ENCODE data around the gene ARSB.

Gene ARSB

DNA sequence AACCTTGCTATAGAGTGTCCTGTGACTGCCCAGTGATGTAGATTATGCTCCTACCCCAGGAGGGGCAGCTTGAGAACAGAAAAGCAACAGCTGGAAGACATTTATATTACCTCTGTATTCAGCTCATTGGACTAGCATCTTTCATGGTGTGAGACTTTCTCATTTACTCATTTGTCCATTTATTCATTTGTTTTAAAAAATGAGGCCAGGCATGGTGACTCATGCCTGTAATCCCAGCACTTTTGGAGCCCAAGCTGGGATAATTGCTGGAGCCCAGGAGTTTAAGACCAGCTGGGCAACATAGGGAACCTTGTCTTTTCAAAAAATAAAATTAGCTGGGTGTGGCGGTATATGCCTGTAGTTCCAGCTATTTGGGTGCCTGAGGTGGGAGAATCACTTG, 206.6 kb downstream of the ARSB start:
- Histone ChIP-seq H3K9me3 (ENCODE audit: control extremely low read depth in 1 of 5, control insufficient read depth in 4 of 5, insufficient read depth in 2 of 5, low read depth in 1 of 5, low read length in 4 of 5) (peaks cover 0 to 3% (median 0%) of the 10 kb centered on the region in 5 experiments), H3K4me1 (ENCODE audit: control extremely low read depth in 1 of 4, control insufficient read depth in 4 of 4, insufficient read depth in 4 of 4, low read length in 3 of 4) (no peaks in the 10 kb centered on the region), H3K36me3 (ENCODE audit: control insufficient read depth in 4 of 4, insufficient read depth in 4 of 4, low read length in 3 of 4) (peaks cover 0 to 32% (median 17%) of the 10 kb centered on the region in 4 experiments), H3K27ac (ENCODE audit: insufficient read depth in 1 of 2, low read depth in 1 of 2, low read length in 2 of 2, poor library complexity in 1 of 2, severe bottlenecking in 2 of 2) (no peak overlapping the region), H3K27me3 (replicated peaks in 2 of 5; ENCODE audit: control insufficient read depth in 4 of 5, insufficient read depth in 5 of 5, low read length in 4 of 5) (no peaks in the 10 kb centered on the region), H3K4me3 (ENCODE audit: control insufficient read depth in 1 of 7, extremely low read depth in 1 of 7, insufficient read depth in 4 of 7, low read depth in 2 of 7, low read length in 6 of 7) (no peak overlapping the region)
- ChIA-PET POLR2A (no interaction called here), CTCF (interaction anchor here (0.6 kb wide), 1 partner anchor 134 kb away, joined by 3 read pairs; no protein-coding TSS in a partner anchor)
- 100% methylated on average over 1 of the region's 1 CpG for WGBS (ENCODE audit: insufficient coverage)
- DNase-seq = no peak

DNA sequence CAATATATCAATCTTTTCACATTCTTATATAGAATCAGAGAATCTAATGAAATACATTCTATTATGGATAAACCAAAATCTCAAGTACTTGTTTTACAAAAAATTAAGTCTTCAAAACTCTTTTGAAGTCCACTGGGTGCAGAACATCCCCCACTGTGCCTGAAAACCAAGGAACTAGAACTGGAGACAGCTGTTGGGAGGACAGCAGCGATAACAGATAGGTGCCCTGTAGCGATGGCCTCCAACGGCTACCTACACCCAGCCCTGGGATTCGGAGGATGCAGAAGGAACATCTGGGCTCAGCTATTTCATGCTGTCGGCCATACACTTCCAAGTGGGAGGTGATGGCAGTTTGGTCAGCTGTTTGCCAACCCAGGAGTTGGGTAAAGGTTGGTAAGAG, 207.2 kb downstream of the ARSB start:
- ChIA-PET POLR2A (no interaction called here), CTCF (interaction anchor here (1.1 kb wide), 1 partner anchor 130 kb away, joined by 3 read pairs; no protein-coding TSS in a partner anchor)
- H3K36me3 ChIP-seq (ENCODE audit: control insufficient read depth in 4 of 4, insufficient read depth in 4 of 4, low read length in 3 of 4) = peaks cover 0 to 33% (median 17%) of the 10 kb centered on the region in 4 experiments
- 100% methylated on average over 4 of the region's 5 CpGs for WGBS (ENCODE audit: insufficient coverage)
- no peaks in the 10 kb centered on the region for H3K27me3 ChIP-seq (replicated peaks in 2 of 5; ENCODE audit: control insufficient read depth in 4 of 5, insufficient read depth in 5 of 5, low read length in 4 of 5)
- H3K9me3 ChIP-seq (ENCODE audit: control extremely low read depth in 1 of 5, control insufficient read depth in 4 of 5, insufficient read depth in 2 of 5, low read depth in 1 of 5, low read length in 4 of 5) = peaks cover 0 to 3% (median 0%) of the 10 kb centered on the region in 5 experiments
- no peak overlapping the region for H3K27ac ChIP-seq (ENCODE audit: insufficient read depth in 1 of 2, low read depth in 1 of 2, low read length in 2 of 2, poor library complexity in 1 of 2, severe bottlenecking in 2 of 2)
- DNase-seq = no peak
- H3K4me3 ChIP-seq (ENCODE audit: control insufficient read depth in 1 of 7, extremely low read depth in 1 of 7, insufficient read depth in 4 of 7, low read depth in 2 of 7, low read length in 6 of 7) = no peak overlapping the region
- no peaks in the 10 kb centered on the region for H3K4me1 ChIP-seq (ENCODE audit: control extremely low read depth in 1 of 4, control insufficient read depth in 4 of 4, insufficient read depth in 4 of 4, low read length in 3 of 4)

DNA sequence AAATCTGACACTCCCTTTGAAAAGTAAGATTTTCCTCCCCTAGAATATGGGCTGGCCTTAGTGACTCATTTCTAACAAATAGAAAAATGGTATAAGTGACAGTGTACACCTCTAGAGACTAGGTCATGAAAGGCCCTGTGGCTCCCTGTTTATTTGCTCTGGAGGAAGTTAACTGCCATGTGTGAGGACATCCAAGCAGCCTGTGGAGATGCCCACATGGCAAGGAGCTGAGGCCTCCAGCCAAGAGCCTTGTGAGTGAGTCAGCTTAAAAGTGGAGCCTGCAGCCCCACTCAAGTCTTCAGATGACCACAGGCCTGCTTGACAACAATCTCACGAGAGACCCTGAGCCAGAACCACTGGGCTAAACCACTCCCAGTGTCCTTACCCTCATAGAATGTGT, 208.5 kb downstream of the ARSB start:
- ChIA-PET CTCF (interaction anchor here (0.6 to 1.0 kb wide), 2 partner anchors 13 to 82 kb away, joined by 3 read pairs; no protein-coding TSS in a partner anchor), POLR2A (no interaction called here)
- Histone ChIP-seq H3K9me3 (ENCODE audit: control extremely low read depth in 1 of 5, control insufficient read depth in 4 of 5, insufficient read depth in 2 of 5, low read depth in 1 of 5, low read length in 4 of 5) (peaks cover 0 to 3% (median 0%) of the 10 kb centered on the region in 5 experiments), H3K36me3 (ENCODE audit: control insufficient read depth in 4 of 4, insufficient read depth in 4 of 4, low read length in 3 of 4) (peaks cover 0 to 32% (median 17%) of the 10 kb centered on the region in 4 experiments), H3K4me1 (ENCODE audit: control extremely low read depth in 1 of 4, control insufficient read depth in 4 of 4, insufficient read depth in 4 of 4, low read length in 3 of 4) (peaks cover 3 to 9% (median 7%) of the 10 kb centered on the region in 4 experiments), H3K4me3 (ENCODE audit: control insufficient read depth in 1 of 7, extremely low read depth in 1 of 7, insufficient read depth in 4 of 7, low read depth in 2 of 7, low read length in 6 of 7) (no peak overlapping the region), H3K27me3 (replicated peaks in 2 of 5; ENCODE audit: control insufficient read depth in 4 of 5, insufficient read depth in 5 of 5, low read length in 4 of 5) (no peaks in the 10 kb centered on the region), H3K27ac (ENCODE audit: insufficient read depth in 1 of 2, low read depth in 1 of 2, low read length in 2 of 2, poor library complexity in 1 of 2, severe bottlenecking in 2 of 2) (no peak overlapping the region)
- WGBS (ENCODE audit: insufficient coverage) = no CpG with 5 or more reads among the region's 1 CpG
- DNase-seq = no peak

GRCh38 chr5:78773655-78774054, 211.5 kb downstream of the ARSB start:
- no peak for DNase-seq
- 96% methylated on average over 6 of the region's 8 CpGs for WGBS (ENCODE audit: insufficient coverage)
- Histone ChIP-seq H3K4me1 (ENCODE audit: control extremely low read depth in 1 of 4, control insufficient read depth in 4 of 4, insufficient read depth in 4 of 4, low read length in 3 of 4) (peaks cover 8 to 12% (median 9%) of the 10 kb centered on the region in 4 experiments), H3K27ac (ENCODE audit: insufficient read depth in 1 of 2, low read depth in 1 of 2, low read length in 2 of 2, poor library complexity in 1 of 2, severe bottlenecking in 2 of 2) (no peak overlapping the region), H3K9me3 (ENCODE audit: control extremely low read depth in 1 of 5, control insufficient read depth in 4 of 5, insufficient read depth in 2 of 5, low read depth in 1 of 5, low read length in 4 of 5) (peaks cover 0 to 3% (median 0%) of the 10 kb centered on the region in 5 experiments), H3K36me3 (ENCODE audit: control insufficient read depth in 4 of 4, insufficient read depth in 4 of 4, low read length in 3 of 4) (peaks cover 0 to 9% (median 5%) of the 10 kb centered on the region in 4 experiments), H3K4me3 (ENCODE audit: control insufficient read depth in 1 of 7, extremely low read depth in 1 of 7, insufficient read depth in 4 of 7, low read depth in 2 of 7, low read length in 6 of 7) (no peak overlapping the region), H3K27me3 (replicated peaks in 2 of 5; ENCODE audit: control insufficient read depth in 4 of 5, insufficient read depth in 5 of 5, low read length in 4 of 5) (no peaks in the 10 kb centered on the region)
- CTCF ChIA-PET = no interaction called here
- POLR2A ChIA-PET = no interaction called here

GRCh38 chr5:78771260-78772205, 213.6 kb downstream of the ARSB start:
- Histone ChIP-seq H3K4me3 (ENCODE audit: control insufficient read depth in 1 of 7, extremely low read depth in 1 of 7, insufficient read depth in 4 of 7, low read depth in 2 of 7, low read length in 6 of 7) (no peak overlapping the region), H3K9me3 (ENCODE audit: control extremely low read depth in 1 of 5, control insufficient read depth in 4 of 5, insufficient read depth in 2 of 5, low read depth in 1 of 5, low read length in 4 of 5) (peaks cover 0 to under 1% (median 0%) of the 10 kb centered on the region in 5 experiments), H3K27ac (ENCODE audit: insufficient read depth in 1 of 2, low read depth in 1 of 2, low read length in 2 of 2, poor library complexity in 1 of 2, severe bottlenecking in 2 of 2) (peak overlapping the region in 1 of 2 experiments; percentile 67), H3K4me1 (ENCODE audit: control extremely low read depth in 1 of 4, control insufficient read depth in 4 of 4, insufficient read depth in 4 of 4, low read length in 3 of 4) (peaks cover 8 to 12% (median 9%) of the 10 kb centered on the region in 4 experiments), H3K36me3 (ENCODE audit: control insufficient read depth in 4 of 4, insufficient read depth in 4 of 4, low read length in 3 of 4) (peaks cover 0 to 3% (median 1%) of the 10 kb centered on the region in 4 experiments), H3K27me3 (replicated peaks in 2 of 5; ENCODE audit: control insufficient read depth in 4 of 5, insufficient read depth in 5 of 5, low read length in 4 of 5) (no peaks in the 10 kb centered on the region)
- CTCF ChIA-PET = no interaction called here
- peak; percentile 24 to 85 (median 74) for DNase-seq
- POLR2A ChIA-PET = no interaction called here
- WGBS (ENCODE audit: insufficient coverage) = 14% methylated on average over 11 of the region's 13 CpGs

DNA sequence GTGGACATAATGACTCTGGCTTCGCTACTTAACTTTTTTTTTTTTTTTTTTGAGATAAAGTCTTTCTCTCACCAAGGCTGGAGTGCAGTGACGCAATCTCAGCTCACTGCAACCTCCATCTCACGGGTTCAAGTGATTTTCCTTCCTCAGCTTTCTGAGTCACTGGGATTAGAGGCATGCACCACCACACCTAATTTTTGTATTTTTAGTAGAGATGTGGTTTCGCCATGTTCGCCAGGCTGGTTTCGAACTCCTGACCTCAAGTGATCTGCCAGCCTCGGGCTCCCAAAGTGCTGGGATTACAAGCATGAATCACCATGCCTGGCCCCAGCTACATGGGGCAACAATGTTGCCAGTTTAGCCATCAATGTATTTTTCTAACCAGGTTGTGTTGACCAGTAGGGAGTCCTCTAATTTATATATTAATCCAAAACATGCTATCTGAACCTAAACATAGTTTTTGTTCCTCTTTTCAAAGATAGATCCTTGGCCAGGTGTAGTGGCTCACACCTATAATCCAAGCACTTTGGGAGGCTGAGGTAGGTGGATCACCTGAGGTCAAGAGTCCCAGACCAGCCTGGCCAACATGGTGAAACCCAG, 216.2 kb downstream of the ARSB start:
- DNase-seq = no peak
- H3K27ac ChIP-seq (ENCODE audit: insufficient read depth in 1 of 2, low read depth in 1 of 2, low read length in 2 of 2, poor library complexity in 1 of 2, severe bottlenecking in 2 of 2) = no peak overlapping the region
- 81% methylated on average over 4 of the region's 7 CpGs for WGBS (ENCODE audit: insufficient coverage)
- CTCF ChIA-PET = no interaction called here
- no peaks in the 10 kb centered on the region for H3K27me3 ChIP-seq (replicated peaks in 2 of 5; ENCODE audit: control insufficient read depth in 4 of 5, insufficient read depth in 5 of 5, low read length in 4 of 5)
- H3K9me3 ChIP-seq (ENCODE audit: control extremely low read depth in 1 of 5, control insufficient read depth in 4 of 5, insufficient read depth in 2 of 5, low read depth in 1 of 5, low read length in 4 of 5) = no peaks in the 10 kb centered on the region
- POLR2A ChIA-PET = no interaction called here
- H3K36me3 ChIP-seq (ENCODE audit: control insufficient read depth in 4 of 4, insufficient read depth in 4 of 4, low read length in 3 of 4) = peaks cover 0 to 3% (median 0%) of the 10 kb centered on the region in 4 experiments
- H3K4me3 ChIP-seq (ENCODE audit: control insufficient read depth in 1 of 7, extremely low read depth in 1 of 7, insufficient read depth in 4 of 7, low read depth in 2 of 7, low read length in 6 of 7) = no peak overlapping the region
- H3K4me1 ChIP-seq (ENCODE audit: control extremely low read depth in 1 of 4, control insufficient read depth in 4 of 4, insufficient read depth in 4 of 4, low read length in 3 of 4) = peaks cover 8 to 12% (median 9%) of the 10 kb centered on the region in 4 experiments

DNA sequence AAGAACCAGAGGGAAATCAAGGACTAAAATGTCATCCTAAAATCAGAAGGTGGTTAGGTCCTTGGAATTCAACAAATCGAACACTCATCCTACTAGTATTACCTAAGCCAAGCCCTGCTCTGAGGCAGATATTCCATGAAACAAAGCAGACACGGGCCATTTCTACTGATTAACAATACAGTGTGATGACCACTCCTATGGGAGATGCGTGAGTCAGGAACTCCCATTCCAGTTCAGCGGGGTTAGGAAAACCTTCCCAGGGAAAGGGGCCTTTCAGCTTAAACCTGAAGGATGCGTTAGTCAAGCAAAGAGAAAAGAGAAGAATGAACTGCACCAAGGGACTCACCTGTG, 218.7 kb downstream of the ARSB start:
- CTCF ChIA-PET = no interaction called here
- 92% methylated on average over 5 of the region's 5 CpGs for WGBS (ENCODE audit: insufficient coverage)
- no peaks in the 10 kb centered on the region for H3K36me3 ChIP-seq (ENCODE audit: control insufficient read depth in 4 of 4, insufficient read depth in 4 of 4, low read length in 3 of 4)

More for the DNA sequence above, 218.7 kb downstream of the ARSB start:
- no peaks in the 10 kb centered on the region for H3K9me3 ChIP-seq (ENCODE audit: control extremely low read depth in 1 of 5, control insufficient read depth in 4 of 5, insufficient read depth in 2 of 5, low read depth in 1 of 5, low read length in 4 of 5)
- H3K27me3 ChIP-seq (replicated peaks in 2 of 5; ENCODE audit: control insufficient read depth in 4 of 5, insufficient read depth in 5 of 5, low read length in 4 of 5) = no peaks in the 10 kb centered on the region
- no peak overlapping the region for H3K27ac ChIP-seq (ENCODE audit: insufficient read depth in 1 of 2, low read depth in 1 of 2, low read length in 2 of 2, poor library complexity in 1 of 2, severe bottlenecking in 2 of 2)
- POLR2A ChIA-PET = no interaction called here
- peaks cover 0 to 2% (median under 1%) of the 10 kb centered on the region in 4 experiments for H3K4me1 ChIP-seq (ENCODE audit: control extremely low read depth in 1 of 4, control insufficient read depth in 4 of 4, insufficient read depth in 4 of 4, low read length in 3 of 4)
- H3K4me3 ChIP-seq (ENCODE audit: control insufficient read depth in 1 of 7, extremely low read depth in 1 of 7, insufficient read depth in 4 of 7, low read depth in 2 of 7, low read length in 6 of 7) = no peak overlapping the region
- DNase-seq = no peak

Data from common myeloid progenitor, CD34-positive (primary cell).